Prostate gland (tissue), 2 donors: ENCODE data around the gene PPM1J.

Experiments
- CTCF ChIP-seq, 4 experiments: fragments of 200-600 bp in 2 of 4; fragments of 450-650 bp in 2 of 4; sonication (generic) in 2 of 4; IDR thresholded peaks; 1 replicate in 3 of 4; 2 replicates in 1 of 4; pipeline ENCODE4 v1.5.1; 2016 to 2019; ENCODE audit warnings: antibody characterized with exemption in 4 of 4, mild to moderate bottlenecking in 2 of 4, moderate library complexity in 2 of 4
- POLR2A ChIP-seq: fragments of 450-650 bp; IDR thresholded peaks from one replicate; pipeline ENCODE4 v1.6.1; 2016; ENCODE audit warnings: antibody characterized with exemption, mild to moderate bottlenecking
- POLR2AphosphoS5 ChIP-seq: sonication (generic); formaldehyde crosslinking; IDR thresholded peaks from one replicate; pipeline ENCODE4 v1.6.1; 2017; ENCODE audit warnings: antibody characterized with exemption

GRCh38 chr1:112676543-112676942 lies 38.6 kb downstream of the PPM1J start:
- TF ChIP-seq CTCF (IDR thresholded peaks at IDR 0.05), result no peak
- TF ChIP-seq POLR2AphosphoS5, result no peak
- no peak for TF ChIP-seq POLR2A
